ENCODE results near the gene KLHDC7A. TPM values are rescaled to one million over a fixed set of nuclear protein-coding genes. Genes with fewer than 3 reads are reported as not detected.

KLHDC7A gene
- total and polyA plus RNA-seq, 5 donors, result 0.02 to 0.08 TPM; not detected in 3

DNA sequence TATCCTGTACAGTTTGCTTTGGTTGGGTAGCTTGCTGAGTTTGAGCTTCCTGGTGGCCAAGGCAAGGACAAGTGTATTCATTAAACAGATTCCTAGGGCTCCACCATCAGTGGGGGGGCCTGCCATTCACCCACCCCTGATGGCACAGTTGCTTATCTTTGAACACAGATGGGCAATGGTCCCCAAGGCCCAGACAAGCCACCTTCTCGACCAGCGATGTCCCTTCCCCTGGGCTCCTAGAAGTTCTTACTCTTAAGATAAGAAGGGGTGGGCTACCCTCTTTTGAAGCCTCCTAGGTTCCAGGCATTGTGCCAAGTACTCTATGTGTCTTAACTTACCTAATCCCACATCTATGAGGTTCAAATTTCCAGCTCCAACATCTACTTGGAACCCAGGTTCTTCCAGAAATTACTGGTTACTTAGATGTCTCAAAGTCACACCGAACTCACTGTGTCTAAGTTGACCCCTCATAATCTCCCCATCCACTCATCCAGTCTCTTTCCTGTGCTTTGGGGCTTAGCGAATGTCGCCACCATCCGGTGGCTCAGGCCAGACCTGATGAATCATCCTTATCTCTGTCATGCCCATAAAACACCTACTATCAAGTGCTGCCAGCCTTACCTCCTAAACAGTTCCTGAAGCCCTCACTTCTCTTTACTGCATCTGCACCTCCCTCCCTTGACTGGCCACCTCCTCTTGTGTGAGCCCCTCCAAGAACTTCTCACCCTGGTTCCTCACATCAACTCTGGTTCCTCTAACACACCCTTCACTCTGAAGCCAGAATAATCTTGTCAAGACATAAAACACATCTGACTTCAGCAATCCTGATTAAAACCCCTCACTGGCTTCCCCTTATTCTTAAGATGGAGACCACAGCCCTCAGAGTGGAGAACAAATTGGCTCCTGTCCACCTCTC is 50.1 kb downstream of the KLHDC7A start:
- DNase-seq (no peak), ATAC-seq (no peak)
- no peaks in the 10 kb centered on the region for H3K4me1 ChIP-seq (ENCODE audit: control insufficient read depth, insufficient read depth, low read length)
- no peaks in the 10 kb centered on the region for H3K27me3 ChIP-seq (ENCODE audit: control insufficient read depth, insufficient read depth)
- 58% methylated on average over 6 of the region's 6 CpGs for WGBS
- intact Hi-C loops (cut with DNase I), result no loop called here
- no peak overlapping the region for H3K27ac ChIP-seq (ENCODE audit: low read length)
- no peaks in the 10 kb centered on the region for H3K9me3 ChIP-seq (ENCODE audit: control insufficient read depth, low read length)
- H3K4me3 ChIP-seq (ENCODE audit: low read length), result no peak overlapping the region

- 48% methylated on average over 3 of the region's 3 CpGs for WGBS
- intact Hi-C loops (cut with DNase I), result no loop called here
- ATAC-seq (no peak), DNase-seq (no peak)
- no peaks in the 10 kb centered on the region for H3K27me3 ChIP-seq (ENCODE audit: control insufficient read depth, insufficient read depth)
- no peak overlapping the region for H3K27ac ChIP-seq (ENCODE audit: low read length)
- H3K9me3 ChIP-seq (ENCODE audit: control insufficient read depth, low read length), result no peaks in the 10 kb centered on the region
- H3K4me3 ChIP-seq (ENCODE audit: low read length), result no peak overlapping the region
- H3K4me1 ChIP-seq (ENCODE audit: control insufficient read depth, insufficient read depth, low read length), result no peaks in the 10 kb centered on the region
These were observed 50.7 kb downstream of the KLHDC7A start for GRCh38 chr1:18531503-18531845.

GRCh38 chr1:18532390-18533170 is 51.9 kb downstream of the KLHDC7A start:
- no peaks in the 10 kb centered on the region for H3K4me1 ChIP-seq (ENCODE audit: control insufficient read depth, insufficient read depth, low read length)
- ATAC-seq (no peak), DNase-seq (no peak)
- no peaks in the 10 kb centered on the region for H3K9me3 ChIP-seq (ENCODE audit: control insufficient read depth, low read length)
- no peak overlapping the region for H3K27ac ChIP-seq (ENCODE audit: low read length)
- intact Hi-C loops (cut with DNase I), result no loop called here
- H3K27me3 ChIP-seq (ENCODE audit: control insufficient read depth, insufficient read depth), result no peaks in the 10 kb centered on the region
- no peak overlapping the region for H3K4me3 ChIP-seq (ENCODE audit: low read length)
- 80% methylated on average over 8 of the region's 8 CpGs for WGBS

GRCh38 chr1:18533259-18533658 is 52.5 kb downstream of the KLHDC7A start:
- 50% methylated on average over 3 of the region's 3 CpGs for WGBS
- H3K27me3 ChIP-seq (ENCODE audit: control insufficient read depth, insufficient read depth), result no peaks in the 10 kb centered on the region
- no peak overlapping the region for H3K27ac ChIP-seq (ENCODE audit: low read length)
- no peaks in the 10 kb centered on the region for H3K9me3 ChIP-seq (ENCODE audit: control insufficient read depth, low read length)
- intact Hi-C loops (cut with DNase I), result no loop called here
- H3K4me3 ChIP-seq (ENCODE audit: low read length), result no peak overlapping the region
- no peaks in the 10 kb centered on the region for H3K4me1 ChIP-seq (ENCODE audit: control insufficient read depth, insufficient read depth, low read length)
- ATAC-seq (no peak), DNase-seq (no peak)

GRCh38 chr1:18534810-18535205 is 54.1 kb downstream of the KLHDC7A start:
- no peak overlapping the region for H3K27ac ChIP-seq (ENCODE audit: low read length)
- DNase-seq (no peak), ATAC-seq (no peak)
- 74% methylated on average over 6 of the region's 6 CpGs for WGBS
- H3K4me1 ChIP-seq (ENCODE audit: control insufficient read depth, insufficient read depth, low read length), result no peaks in the 10 kb centered on the region
- H3K4me3 ChIP-seq (ENCODE audit: low read length), result no peak overlapping the region
- no peaks in the 10 kb centered on the region for H3K9me3 ChIP-seq (ENCODE audit: control insufficient read depth, low read length)
- H3K27me3 ChIP-seq (ENCODE audit: control insufficient read depth, insufficient read depth), result no peaks in the 10 kb centered on the region
- intact Hi-C loops (cut with DNase I), result no loop called here

Other genes with a start within 250 kb of the KLHDC7A start
- not detected for gene PAX7, start 149.9 kb downstream of the KLHDC7A start, total RNA-seq
- not detected for gene PAX7, start 149.9 kb downstream of the KLHDC7A start, polyA plus RNA-seq